ENCODE measurements around the gene COG5. TPM values are rescaled to one million over a fixed set of nuclear protein-coding genes. Genes with fewer than 3 reads are reported as not detected.

Gene COG5
- total and polyA plus RNA-seq, 9 of the 15 experiments (the other 6 are each of a cell fraction or from before 2014, with no cell fraction given), result 15.3 to 75.1 (median 56.4) TPM

DNA sequence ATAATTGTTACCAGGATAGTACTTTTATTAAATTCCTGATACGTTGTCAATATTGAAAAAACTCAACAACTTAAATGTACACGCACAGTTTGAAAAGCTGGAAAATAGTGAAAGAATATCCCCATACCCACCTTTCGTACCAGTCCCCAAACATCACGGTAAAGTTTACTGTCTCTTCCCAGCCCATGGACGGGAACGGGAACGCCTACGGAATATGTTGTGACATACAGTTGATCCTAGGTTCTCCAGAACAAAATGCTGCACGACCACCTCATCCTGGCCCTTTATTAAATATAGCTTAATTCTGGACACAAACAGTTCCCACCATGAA is 15.8 kb upstream of the COG5 start (continued):
- TF ChIP-seq, protein P1, sequence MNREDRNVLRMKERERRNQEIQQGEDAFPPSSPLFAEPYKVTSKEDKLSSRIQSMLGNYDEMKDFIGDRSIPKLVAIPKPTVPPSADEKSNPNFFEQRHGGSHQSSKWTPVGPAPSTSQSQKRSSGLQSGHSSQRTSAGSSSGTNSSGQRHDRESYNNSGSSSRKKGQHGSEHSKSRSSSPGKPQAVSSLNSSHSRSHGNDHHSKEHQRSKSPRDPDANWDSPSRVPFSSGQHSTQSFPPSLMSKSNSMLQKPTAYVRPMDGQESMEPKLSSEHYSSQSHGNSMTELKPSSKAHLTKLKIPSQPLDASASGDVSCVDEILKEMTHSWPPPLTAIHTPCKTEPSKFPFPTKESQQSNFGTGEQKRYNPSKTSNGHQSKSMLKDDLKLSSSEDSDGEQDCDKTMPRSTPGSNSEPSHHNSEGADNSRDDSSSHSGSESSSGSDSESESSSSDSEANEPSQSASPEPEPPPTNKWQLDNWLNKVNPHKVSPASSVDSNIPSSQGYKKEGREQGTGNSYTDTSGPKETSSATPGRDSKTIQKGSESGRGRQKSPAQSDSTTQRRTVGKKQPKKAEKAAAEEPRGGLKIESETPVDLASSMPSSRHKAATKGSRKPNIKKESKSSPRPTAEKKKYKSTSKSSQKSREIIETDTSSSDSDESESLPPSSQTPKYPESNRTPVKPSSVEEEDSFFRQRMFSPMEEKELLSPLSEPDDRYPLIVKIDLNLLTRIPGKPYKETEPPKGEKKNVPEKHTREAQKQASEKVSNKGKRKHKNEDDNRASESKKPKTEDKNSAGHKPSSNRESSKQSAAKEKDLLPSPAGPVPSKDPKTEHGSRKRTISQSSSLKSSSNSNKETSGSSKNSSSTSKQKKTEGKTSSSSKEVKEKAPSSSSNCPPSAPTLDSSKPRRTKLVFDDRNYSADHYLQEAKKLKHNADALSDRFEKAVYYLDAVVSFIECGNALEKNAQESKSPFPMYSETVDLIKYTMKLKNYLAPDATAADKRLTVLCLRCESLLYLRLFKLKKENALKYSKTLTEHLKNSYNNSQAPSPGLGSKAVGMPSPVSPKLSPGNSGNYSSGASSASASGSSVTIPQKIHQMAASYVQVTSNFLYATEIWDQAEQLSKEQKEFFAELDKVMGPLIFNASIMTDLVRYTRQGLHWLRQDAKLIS (CRISPR knock-in tag; IDR thresholded peaks at IDR 0.05), result 0 out of 2 replicates have a peak, but pooled peaks have one; percentile 75
- TF ChIP-seq FOXJ3 (CRISPR knock-in tag; IDR thresholded peaks at IDR 0.05) (no peak), KAT7 (CRISPR knock-in tag; IDR thresholded peaks at IDR 0.05; ENCODE audit: borderline replicate concordance) (0 out of 2 replicates have a peak, but pooled peaks have one; percentile 22), ETS2 (tag; IDR thresholded peaks at IDR 0.05; ENCODE audit: borderline replicate concordance, poor library complexity, severe bottlenecking) (no peak), ZFP36 (IDR thresholded peaks at IDR 0.05; ENCODE audit: low read depth, low read length, partially characterized antibody) (no peak), MAZ (CRISPR knock-in tag; conservative IDR thresholded peaks at IDR 0.05 in 1 of 2, IDR thresholded peaks at IDR 0.05 in 1 of 2) (no peak), BRD4 (IDR thresholded peaks at IDR 0.05) (0 out of 2 replicates have a peak, but pooled peaks have one; percentile 38), NFIC (IDR thresholded peaks at IDR 0.05) (no peak), FUS (optimal IDR thresholded peaks at IDR 0.05; ENCODE audit: low read depth, low read length) (no peak)
- TF ChIP-seq, protein P2, sequence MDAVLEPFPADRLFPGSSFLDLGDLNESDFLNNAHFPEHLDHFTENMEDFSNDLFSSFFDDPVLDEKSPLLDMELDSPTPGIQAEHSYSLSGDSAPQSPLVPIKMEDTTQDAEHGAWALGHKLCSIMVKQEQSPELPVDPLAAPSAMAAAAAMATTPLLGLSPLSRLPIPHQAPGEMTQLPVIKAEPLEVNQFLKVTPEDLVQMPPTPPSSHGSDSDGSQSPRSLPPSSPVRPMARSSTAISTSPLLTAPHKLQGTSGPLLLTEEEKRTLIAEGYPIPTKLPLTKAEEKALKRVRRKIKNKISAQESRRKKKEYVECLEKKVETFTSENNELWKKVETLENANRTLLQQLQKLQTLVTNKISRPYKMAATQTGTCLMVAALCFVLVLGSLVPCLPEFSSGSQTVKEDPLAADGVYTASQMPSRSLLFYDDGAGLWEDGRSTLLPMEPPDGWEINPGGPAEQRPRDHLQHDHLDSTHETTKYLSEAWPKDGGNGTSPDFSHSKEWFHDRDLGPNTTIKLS (IDR thresholded peaks at IDR 0.05; ENCODE audit: borderline replicate concordance, low read depth), result no peak
